Epithelial cell of esophagus (primary cell): ENCODE results near the gene FOXC2.

Experiments
- DNase-seq: peaks from one replicate; pipeline ENCODE4 v3.0.0; 2010; ENCODE audit warnings: low read depth
- H3K4me3 ChIP-seq: 2 replicates; pipeline ENCODE4 v1.5.1; 2011; ENCODE audit warnings: mild to moderate bottlenecking, low read length, control low read depth
- CTCF ChIP-seq: IDR thresholded peaks from 2 replicates; pipeline ENCODE4 v1.5.1; 2011; ENCODE audit warnings: low read depth, mild to moderate bottlenecking, low read length, control low read depth, inconsistent platforms; ENCODE audit not compliant: insufficient read depth; ENCODE audit errors: missing control alignments

FOXC2 gene

GRCh38 chr16:86616906-86617305 is 50.3 kb downstream of the FOXC2 start:
- H3K4me3 ChIP-seq = no peak overlapping the region
- no peak for DNase-seq
- TF ChIP-seq CTCF = no peak

GRCh38 chr16:86618431-86619238 is 52.0 kb downstream of the FOXC2 start:
- no peak overlapping the region for H3K4me3 ChIP-seq
- TF ChIP-seq CTCF = no peak
- no peak for DNase-seq
